Femur (tissue), 1 donor: ENCODE results near the gene TP53BP1.
"Not testable (repeated sequence)": the region's sequence is repeated elsewhere in the genome, so short reads cannot be mapped to it uniquely, and the experiment has no call there.

ENCODE experiments used
- DNase-seq: peaks from one replicate; pipeline ENCODE4 v3.0.0-alpha.2; 2017

TP53BP1 gene

GRCh38 chr15:43406808-43407207 is 86.1 kb downstream of the TP53BP1 start:
- no peak for DNase-seq

GRCh38 chr15:43406189-43406588 is 86.8 kb downstream of the TP53BP1 start:
- DNase-seq, result no peak

GRCh38 chr15:43404130-43404529 is 88.8 kb downstream of the TP53BP1 start:
- DNase-seq, result no peak

- no peak for DNase-seq
These were observed 89.3 kb downstream of the TP53BP1 start for GRCh38 chr15:43403616-43404015.

GRCh38 chr15:43402255-43402654 is 90.7 kb downstream of the TP53BP1 start:
- DNase-seq, result no peak

- not testable (repeated sequence) for DNase-seq
These were observed 99.4 kb downstream of the TP53BP1 start for GRCh38 chr15:43393592-43393991.

GRCh38 chr15:43390723-43391122 is 102.2 kb downstream of the TP53BP1 start:
- no peak for DNase-seq

- DNase-seq, result no peak
These were observed 109.9 kb downstream of the TP53BP1 start for GRCh38 chr15:43383070-43383469.

- no peak for DNase-seq
These were observed 110.6 kb downstream of the TP53BP1 start for GRCh38 chr15:43382310-43382709.

GRCh38 chr15:43378601-43379000 is 114.4 kb downstream of the TP53BP1 start:
- no peak for DNase-seq

- peak; percentile 23 for DNase-seq
These were observed 116.8 kb downstream of the TP53BP1 start for GRCh38 chr15:43376017-43376705.

GRCh38 chr15:43370975-43371974 is 121.7 kb downstream of the TP53BP1 start, which contains the start of the genes TUBGCP4 and ZSCAN29:
TUBGCP4 (plus strand) TSS chr15:43371101; CDS start chr15:43371355, 254 bp downstream.
ZSCAN29 (minus strand) TSS chr15:43371043; CDS start chr15:43369913, 1,130 bp downstream.
- peak; percentile 92 for DNase-seq

- DNase-seq, result peak; percentile 48
These were observed 122.5 kb downstream of the TP53BP1 start for GRCh38 chr15:43370310-43370974.

- no peak for DNase-seq
These were observed 131.5 kb downstream of the TP53BP1 start for GRCh38 chr15:43361313-43361903.

GRCh38 chr15:43360821-43361220 is 132.1 kb downstream of the TP53BP1 start:
- DNase-seq, result no peak
